OCI-M1 (cell line): ENCODE results near the gene KCNE2.
A peak's percentile ranks its signal among the peaks of the same experiment; 100 is the strongest.
"Not testable (repeated sequence)": the region's sequence is repeated elsewhere in the genome, so short reads cannot be mapped to it uniquely, and the experiment has no call there.

Source experiments
- DNase-seq: peaks from one replicate; lab custom pipeline; 2025; lab: John Stamatoyannopoulos, UW

The KCNE2 gene

GRCh38 chr21:34353182-34353581 lies 10.6 kb upstream of the KCNE2 start:
- no peak for DNase-seq

GRCh38 chr21:34354836-34355235 lies 9.0 kb upstream of the KCNE2 start:
- no peak for DNase-seq

GRCh38 chr21:34355570-34355969 lies 8.2 kb upstream of the KCNE2 start:
- no peak for DNase-seq

- no peak for DNase-seq
Measured at GRCh38 chr21:34357889-34358288, 5.9 kb upstream of the KCNE2 start.

- no peak for DNase-seq
Measured at GRCh38 chr21:34358866-34359265, 4.9 kb upstream of the KCNE2 start.

GRCh38 chr21:34360488-34361241 lies 3.1 kb upstream of the KCNE2 start:
- no peak for DNase-seq

GRCh38 chr21:34362136-34362444 lies 1.7 kb upstream of the KCNE2 start:
- DNase-seq, result no peak

GRCh38 chr21:34362670-34363069 lies 1.1 kb upstream of the KCNE2 start:
- no peak for DNase-seq

GRCh38 chr21:34364921-34365320 lies 1.1 kb downstream of the KCNE2 start:
- DNase-seq, result no peak

- no peak for DNase-seq
Measured at GRCh38 chr21:34365809-34366208, 2.0 kb downstream of the KCNE2 start.

- peak; percentile 90 for DNase-seq
Measured at GRCh38 chr21:34367320-34367935, 3.6 kb downstream of the KCNE2 start.

- no peak for DNase-seq
Measured at GRCh38 chr21:34369741-34370140, 5.9 kb downstream of the KCNE2 start.

GRCh38 chr21:34372321-34372720 lies 8.5 kb downstream of the KCNE2 start:
- no peak for DNase-seq

GRCh38 chr21:34374462-34374861 lies 10.7 kb downstream of the KCNE2 start:
- DNase-seq, result not testable (repeated sequence)

GRCh38 chr21:34374940-34375618 lies 11.3 kb downstream of the KCNE2 start, which contains the start of gene SMIM11:
Gene SMIM11, plus strand, starts transcription at chr21:34375507. Its CDS starts 3,998 bp downstream, at chr21:34379505.
- not testable (repeated sequence) for DNase-seq

- not testable (repeated sequence) for DNase-seq
Measured at GRCh38 chr21:34375619-34375972, 11.8 kb downstream of the KCNE2 start.

- DNase-seq, result not testable (repeated sequence)
Measured at GRCh38 chr21:34383138-34383537, 19.3 kb downstream of the KCNE2 start.

- DNase-seq, result not testable (repeated sequence)
Measured at GRCh38 chr21:34383724-34384415, 20.1 kb downstream of the KCNE2 start.

- DNase-seq, result not testable (repeated sequence)
Measured at GRCh38 chr21:34400522-34400921, 36.7 kb downstream of the KCNE2 start.

- DNase-seq, result not testable (repeated sequence)
Measured at GRCh38 chr21:34404742-34405141, 40.9 kb downstream of the KCNE2 start.

- DNase-seq, result not testable (repeated sequence)
Measured at GRCh38 chr21:34405686-34406085, 41.9 kb downstream of the KCNE2 start.

- not testable (repeated sequence) for DNase-seq
Measured at GRCh38 chr21:34406102-34406501, 42.3 kb downstream of the KCNE2 start.

- not testable (repeated sequence) for DNase-seq
Measured at GRCh38 chr21:34406676-34407075, 42.9 kb downstream of the KCNE2 start.
